ENCODE measurements around the gene PDE4B. TPM values are rescaled to one million over a fixed set of nuclear protein-coding genes. Genes with fewer than 3 reads are reported as not detected.

PDE4B gene
- total RNA-seq, 1 experiment from 2014 or later: 1.4 TPM

DNA sequence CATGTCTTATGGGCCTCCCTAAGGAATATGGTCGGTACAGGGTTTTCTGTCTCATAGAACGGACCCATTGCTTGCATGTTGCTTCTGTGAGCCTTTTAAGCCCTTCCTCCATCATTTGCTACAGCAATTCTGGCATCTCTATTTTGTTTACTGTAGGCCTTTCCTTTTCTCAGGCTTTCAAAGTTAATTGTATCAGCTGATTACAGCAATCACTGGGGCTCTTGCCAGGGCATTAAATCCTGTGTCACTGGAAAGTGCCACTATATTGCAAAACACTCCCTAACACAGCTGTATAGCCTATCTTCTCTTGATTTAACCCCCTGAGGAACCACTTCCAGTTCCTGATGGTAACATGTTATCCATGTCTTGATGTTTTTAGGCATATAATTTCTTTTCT lies 156.5 kb downstream of the PDE4B start:
- Histone ChIP-seq H3K4me1 (ENCODE audit: insufficient read depth, low read length) (no peaks in the 10 kb centered on the region; the same call in 1 of the 2 replicates), H3K9me3 (ENCODE audit: low read length) (no peaks in the 10 kb centered on the region), H3K4me2 (ENCODE audit: low read length) (no peak overlapping the region), H3F3A (ENCODE audit: low read length, unreplicated experiment) (no peaks in the 10 kb centered on the region), H3K36me3 (ENCODE audit: low read depth, low read length) (no peaks in the 10 kb centered on the region), H3K79me2 (ENCODE audit: low read length) (no peaks in the 10 kb centered on the region), H3K27ac (ENCODE audit: low read length) (no peak overlapping the region), H3K9ac (ENCODE audit: low read length) (no peak overlapping the region), H4K20me1 (ENCODE audit: low read length) (no peaks in the 10 kb centered on the region), H2AFZ (ENCODE audit: low read length) (no peak overlapping the region), H3K4me3 (ENCODE audit: low read length) (no peak overlapping the region), H3K9me2 (replicated peaks; ENCODE audit: low read length) (no peaks in the 10 kb centered on the region), H3K27me3 (ENCODE audit: low read length) (peaks cover 4% of the 10 kb centered on the region; the same call in 1 of the 2 replicates)
- ChIA-PET CTCF (no interaction called here), POLR2A (ENCODE audit: unreplicated experiment) (no interaction called here)
- intact Hi-C loops (cut with micrococcal nuclease): loop anchor here (10.0 kb wide), 1 partner anchor 234 kb away; no protein-coding TSS in a partner anchor
- BruUV-seq (replicated peaks): no TSS peak
- no peak for ATAC-seq
- no peak for DNase-seq
- TF ChIP-seq EZH2 (IDR thresholded peaks at IDR 0.05; ENCODE audit: low read length, unreplicated experiment): no peak
- TF ChIP-seq, protein P1, sequence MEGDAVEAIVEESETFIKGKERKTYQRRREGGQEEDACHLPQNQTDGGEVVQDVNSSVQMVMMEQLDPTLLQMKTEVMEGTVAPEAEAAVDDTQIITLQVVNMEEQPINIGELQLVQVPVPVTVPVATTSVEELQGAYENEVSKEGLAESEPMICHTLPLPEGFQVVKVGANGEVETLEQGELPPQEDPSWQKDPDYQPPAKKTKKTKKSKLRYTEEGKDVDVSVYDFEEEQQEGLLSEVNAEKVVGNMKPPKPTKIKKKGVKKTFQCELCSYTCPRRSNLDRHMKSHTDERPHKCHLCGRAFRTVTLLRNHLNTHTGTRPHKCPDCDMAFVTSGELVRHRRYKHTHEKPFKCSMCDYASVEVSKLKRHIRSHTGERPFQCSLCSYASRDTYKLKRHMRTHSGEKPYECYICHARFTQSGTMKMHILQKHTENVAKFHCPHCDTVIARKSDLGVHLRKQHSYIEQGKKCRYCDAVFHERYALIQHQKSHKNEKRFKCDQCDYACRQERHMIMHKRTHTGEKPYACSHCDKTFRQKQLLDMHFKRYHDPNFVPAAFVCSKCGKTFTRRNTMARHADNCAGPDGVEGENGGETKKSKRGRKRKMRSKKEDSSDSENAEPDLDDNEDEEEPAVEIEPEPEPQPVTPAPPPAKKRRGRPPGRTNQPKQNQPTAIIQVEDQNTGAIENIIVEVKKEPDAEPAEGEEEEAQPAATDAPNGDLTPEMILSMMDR (conservative IDR thresholded peaks at IDR 0.05; ENCODE audit: low read depth, low read length): 0 out of 2 replicates have a peak, but pooled peaks have one; percentile 19

DNA sequence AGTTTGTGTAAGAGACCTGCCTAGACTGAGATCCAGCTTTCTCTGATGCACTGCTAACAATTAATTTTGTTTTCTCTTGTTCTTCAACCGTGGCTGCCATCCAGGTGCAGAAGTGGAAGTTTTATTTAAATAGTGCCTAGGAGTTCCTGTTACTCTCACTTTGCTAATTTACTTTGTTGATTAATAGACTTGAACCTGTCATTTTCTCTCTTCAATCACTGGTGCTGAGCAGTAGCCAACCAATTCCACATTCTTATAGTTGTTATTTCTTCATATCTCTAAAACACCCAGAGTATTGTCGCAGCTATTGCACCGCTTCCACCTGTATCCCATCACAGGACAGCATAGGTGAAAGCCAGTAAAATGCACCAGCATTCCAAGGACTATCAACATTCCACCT lies 157.2 kb downstream of the PDE4B start:
- no peaks in the 10 kb centered on the region for H3K9me2 ChIP-seq (replicated peaks; ENCODE audit: low read length)
- intact Hi-C loops (cut with micrococcal nuclease): loop anchor here (10.0 kb wide), 1 partner anchor 235 kb away; no protein-coding TSS in a partner anchor
- ChIA-PET CTCF (no interaction called here), POLR2A (ENCODE audit: unreplicated experiment) (no interaction called here)
- H3K27me3 ChIP-seq (ENCODE audit: low read length): peaks cover 4% of the 10 kb centered on the region; the same call in 1 of the 2 replicates
- no peak for TF ChIP-seq EZH2 (IDR thresholded peaks at IDR 0.05; ENCODE audit: low read length, unreplicated experiment)
- H3K4me3 ChIP-seq (ENCODE audit: low read length): no peak overlapping the region
- H2AFZ ChIP-seq (ENCODE audit: low read length): no peak overlapping the region
- no peak for DNase-seq
- ATAC-seq: no peak
- H3K36me3 ChIP-seq (ENCODE audit: low read depth, low read length): no peaks in the 10 kb centered on the region
- H3K4me1 ChIP-seq (ENCODE audit: insufficient read depth, low read length): no peaks in the 10 kb centered on the region; the same call in 1 of the 2 replicates
- H3F3A ChIP-seq (ENCODE audit: low read length, unreplicated experiment): no peaks in the 10 kb centered on the region
- no peaks in the 10 kb centered on the region for H3K79me2 ChIP-seq (ENCODE audit: low read length)
- no TSS peak for BruUV-seq (replicated peaks)
- no peaks in the 10 kb centered on the region for H3K9me3 ChIP-seq (ENCODE audit: low read length)
- no peak overlapping the region for H3K27ac ChIP-seq (ENCODE audit: low read length)
- no peak overlapping the region for H3K9ac ChIP-seq (ENCODE audit: low read length)
- H4K20me1 ChIP-seq (ENCODE audit: low read length): no peaks in the 10 kb centered on the region
- H3K4me2 ChIP-seq (ENCODE audit: low read length): no peak overlapping the region

DNA sequence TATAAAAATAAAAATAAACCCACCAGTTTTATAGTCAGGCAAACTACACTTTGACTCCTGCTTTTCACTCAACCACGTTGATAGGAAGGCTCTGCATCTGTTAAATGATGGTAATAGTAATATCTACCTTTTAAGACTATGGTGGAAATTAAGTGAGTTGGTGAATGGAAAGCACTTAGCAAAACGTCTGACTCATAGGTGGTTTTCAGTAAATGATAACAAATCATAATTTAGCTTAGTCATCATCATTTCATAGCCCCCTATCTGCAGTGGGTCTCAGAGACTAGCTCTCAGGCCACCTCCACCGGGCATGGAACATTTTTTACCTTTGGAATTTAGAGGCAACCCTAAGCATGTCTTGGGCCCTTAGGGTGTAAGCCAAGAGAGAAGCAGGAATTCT lies 160.0 kb downstream of the PDE4B start:
- no peak for ATAC-seq
- POLR2A ChIA-PET (ENCODE audit: unreplicated experiment): no interaction called here
- H4K20me1 ChIP-seq (ENCODE audit: low read length): no peaks in the 10 kb centered on the region
- no peak overlapping the region for H3K9ac ChIP-seq (ENCODE audit: low read length)
- no peak overlapping the region for H2AFZ ChIP-seq (ENCODE audit: low read length)
- no peak overlapping the region for H3K27ac ChIP-seq (ENCODE audit: low read length)
- no peaks in the 10 kb centered on the region for H3K36me3 ChIP-seq (ENCODE audit: low read depth, low read length)
- H3K27me3 ChIP-seq (ENCODE audit: low read length): peaks cover 4% of the 10 kb centered on the region; the same call in 1 of the 2 replicates
- H3F3A ChIP-seq (ENCODE audit: low read length, unreplicated experiment): no peaks in the 10 kb centered on the region
- no peaks in the 10 kb centered on the region for H3K79me2 ChIP-seq (ENCODE audit: low read length)
- no peaks in the 10 kb centered on the region; the same call in 1 of the 2 replicates for H3K4me1 ChIP-seq (ENCODE audit: insufficient read depth, low read length)
- DNase-seq: no peak
- H3K9me3 ChIP-seq (ENCODE audit: low read length): no peaks in the 10 kb centered on the region
- intact Hi-C loops (cut with micrococcal nuclease): no loop called here
- no TSS peak for BruUV-seq (replicated peaks)
- TF ChIP-seq, protein P1 (conservative IDR thresholded peaks at IDR 0.05; ENCODE audit: low read depth, low read length): no peak
- TF ChIP-seq EZH2 (IDR thresholded peaks at IDR 0.05; ENCODE audit: low read length, unreplicated experiment) (no peak), EZH2phosphoT487 (IDR thresholded peaks at IDR 0.05; ENCODE audit: borderline replicate concordance, low read length) (no peak)
- H3K4me3 ChIP-seq (ENCODE audit: low read length): no peak overlapping the region
- CTCF ChIA-PET: no interaction called here
- no peaks in the 10 kb centered on the region for H3K9me2 ChIP-seq (replicated peaks; ENCODE audit: low read length)
- H3K4me2 ChIP-seq (ENCODE audit: low read length): no peak overlapping the region

Data from PC-3 (cell line).